Activated CD8-positive, alpha-beta memory T cell treated with anti-CD3 and anti-CD28 coated beads, Interleukin-2, amount 50 U/mL, for 24 hours (primary cell): Measurements from ENCODE around the gene TMEM235.
"Not testable (repeated sequence)": the region's sequence is repeated elsewhere in the genome, so short reads cannot be mapped to it uniquely, and the experiment has no call there.

Source experiments
- DNase-seq: peaks from one replicate; pipeline ENCODE4 v3.0.0-alpha.2; 2020; ENCODE audit errors: extremely low read depth

The TMEM235 gene

GRCh38 chr17:78238823-78239488 lies 7.5 kb downstream of the TMEM235 start:
- no peak for DNase-seq

- no peak for DNase-seq
These were observed 8.1 kb downstream of the TMEM235 start for GRCh38 chr17:78239489-78239931.

GRCh38 chr17:78240012-78240655 lies 8.7 kb downstream of the TMEM235 start:
- DNase-seq: no peak

DNA sequence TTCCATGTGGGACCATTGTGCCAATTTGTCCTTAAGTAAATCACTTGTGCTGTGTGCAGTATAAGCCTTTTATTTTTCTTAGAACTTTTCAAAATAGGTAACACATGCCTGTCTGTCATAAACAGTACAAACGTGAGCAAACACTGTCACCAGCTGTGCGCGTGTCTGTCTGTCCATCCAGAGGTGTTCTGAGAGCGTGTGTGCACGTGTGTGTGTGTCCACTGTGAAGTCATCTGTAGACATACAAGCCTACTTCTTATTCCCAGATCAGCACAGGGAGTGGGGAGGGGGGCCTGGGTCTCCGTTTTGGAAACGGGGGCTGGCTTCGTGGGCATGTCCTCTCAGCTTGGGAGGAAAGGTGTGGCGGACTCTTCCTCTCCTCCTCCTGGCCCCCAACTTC lies 9.4 kb downstream of the TMEM235 start:
- DNase-seq: no peak

- DNase-seq: no peak
These were observed 10.0 kb downstream of the TMEM235 start for GRCh38 chr17:78241277-78242023.

DNA sequence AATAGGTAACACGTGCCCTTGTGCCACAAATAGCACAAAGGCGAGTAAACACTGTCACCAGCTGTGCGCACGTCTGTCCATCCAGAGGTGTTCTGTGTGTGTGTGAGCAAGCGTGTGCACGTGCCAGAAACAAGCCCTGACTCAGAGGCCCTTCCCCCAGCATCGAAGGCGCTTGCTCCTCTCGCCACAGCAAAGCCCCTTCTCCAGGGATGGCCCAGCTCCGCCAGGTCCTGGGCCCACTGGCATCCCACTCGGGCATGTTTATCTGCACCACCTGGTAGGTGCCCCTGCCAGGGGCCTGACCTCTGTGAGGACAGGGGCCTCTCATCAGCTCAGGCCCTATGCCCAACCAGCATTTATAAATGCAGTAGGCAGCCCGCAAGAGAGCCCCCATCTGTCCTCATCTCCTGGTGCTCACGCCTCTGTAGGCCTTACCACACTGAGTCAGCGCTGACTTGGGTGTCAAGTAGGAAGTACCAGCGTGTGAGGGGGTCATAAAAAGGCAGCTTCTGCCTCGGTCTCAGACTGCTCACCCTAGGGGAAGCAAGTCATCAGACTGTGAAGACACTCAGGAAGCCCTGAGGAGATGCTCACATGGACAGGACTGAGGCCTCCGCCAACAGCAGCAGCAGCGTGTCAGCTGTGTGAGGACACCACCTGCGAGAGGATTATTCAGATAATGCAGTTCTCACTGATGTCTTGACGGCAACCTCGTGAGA lies 10.8 kb downstream of the TMEM235 start:
- DNase-seq: no peak

DNA sequence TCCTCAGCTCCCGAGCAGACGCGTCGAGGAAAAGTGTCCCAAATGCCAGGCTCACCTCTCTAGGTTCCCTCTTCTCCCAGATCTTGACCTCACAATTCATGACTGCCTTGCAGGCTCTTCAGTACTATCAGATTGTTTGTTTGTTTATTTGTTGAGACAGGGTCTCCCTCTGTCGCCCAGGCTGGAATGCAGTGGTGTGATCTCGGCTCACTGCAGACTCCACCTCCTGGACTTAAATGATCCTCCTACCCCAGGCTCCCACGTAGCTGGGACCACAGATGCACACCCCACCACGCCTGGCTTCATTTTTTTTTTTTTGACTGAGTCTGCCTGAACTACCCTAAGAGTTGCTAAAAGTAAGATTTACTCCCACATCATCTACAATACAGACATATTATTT lies 15.9 kb downstream of the TMEM235 start:
- DNase-seq: no peak

DNA sequence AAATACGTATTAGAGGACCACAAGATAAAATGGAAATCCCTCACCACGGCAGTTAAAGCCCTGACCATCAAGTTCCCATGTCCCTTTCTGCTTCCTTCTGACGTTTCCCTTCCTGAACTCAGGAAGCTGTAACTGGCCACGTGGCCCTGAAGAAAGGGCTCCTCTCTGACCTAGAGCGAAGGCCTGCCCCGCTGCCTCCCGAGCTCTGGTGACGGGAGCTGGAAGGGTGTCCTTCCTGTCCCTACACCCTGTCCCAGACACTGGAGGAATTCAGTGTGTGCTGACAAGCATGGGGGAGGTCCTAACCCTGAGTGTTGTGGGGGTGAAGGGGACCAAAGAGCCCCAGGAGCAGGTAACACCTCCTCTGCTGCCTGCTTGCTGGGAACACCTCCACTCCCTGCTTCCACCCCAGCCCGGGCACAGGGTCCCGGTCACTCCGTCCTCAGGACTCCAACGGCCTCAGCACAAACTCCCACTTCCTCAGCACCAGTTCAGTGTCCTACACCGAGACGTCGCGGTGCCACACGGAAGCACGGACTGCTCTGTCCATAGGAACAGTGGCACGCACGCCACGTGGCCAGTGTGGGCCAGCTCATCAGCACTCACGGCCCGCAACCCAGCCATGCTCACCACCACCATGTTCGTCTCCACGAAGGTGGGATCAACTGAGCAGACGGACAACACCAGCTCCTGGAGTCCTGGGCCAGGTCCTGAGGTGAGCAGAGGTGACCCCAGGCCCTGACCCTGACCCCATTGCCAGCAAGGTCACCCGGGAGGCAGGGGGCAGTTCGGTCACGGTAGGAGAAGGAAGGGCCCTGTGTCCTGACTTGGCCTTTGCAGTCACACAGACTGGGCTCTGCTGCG lies 16.9 kb downstream of the TMEM235 start:
- DNase-seq: no peak

- DNase-seq: no peak
These were observed 17.8 kb downstream of the TMEM235 start for GRCh38 chr17:78249074-78249817.

DNA sequence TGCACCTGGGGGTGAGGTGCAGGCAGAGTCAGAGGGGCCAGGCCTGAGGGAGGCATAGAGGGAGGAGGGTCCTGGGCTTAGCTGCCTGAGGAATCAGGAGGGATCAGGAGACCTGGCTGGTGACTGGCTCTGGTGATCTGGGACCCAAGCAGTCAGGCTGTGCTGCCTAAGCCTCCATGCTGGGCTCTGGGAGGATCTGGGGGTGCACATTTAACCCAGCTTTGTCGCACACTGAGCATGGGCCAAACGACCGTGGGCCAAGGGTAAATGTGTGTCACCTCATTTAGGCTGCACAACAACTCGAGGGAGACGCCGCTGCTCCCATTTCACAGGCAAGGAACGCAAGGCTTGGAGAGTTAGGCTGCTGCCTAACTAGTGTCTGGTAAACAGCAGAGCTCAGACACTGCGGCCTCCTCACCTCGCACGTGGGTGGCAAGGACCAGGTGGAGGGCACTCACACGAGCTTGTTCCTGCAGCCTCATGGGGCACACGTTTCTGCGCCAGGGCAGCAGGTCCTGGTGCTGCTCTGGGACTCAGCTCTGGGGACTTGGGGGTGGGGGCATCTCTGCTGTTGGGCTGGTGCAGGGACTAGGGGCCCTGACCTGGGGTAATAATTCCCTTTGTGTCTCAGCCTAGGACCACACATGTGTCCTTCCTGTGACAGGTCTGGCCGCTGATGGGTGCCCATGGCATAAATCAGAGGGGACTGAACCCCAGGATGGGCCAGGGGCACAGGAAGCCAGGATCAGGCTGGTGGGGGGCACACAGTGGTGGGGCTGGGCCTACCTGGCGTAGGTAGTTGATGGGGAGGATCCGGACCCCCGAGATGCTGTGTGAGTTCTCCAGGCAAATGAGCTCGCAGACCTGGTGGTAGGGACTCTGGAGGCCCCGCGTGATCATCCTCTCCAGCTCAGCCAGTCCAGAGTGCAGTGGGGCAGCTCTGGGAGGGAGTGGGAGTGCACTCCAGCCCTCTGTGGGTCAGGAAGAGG lies 18.7 kb downstream of the TMEM235 start:
- DNase-seq: no peak

DNA sequence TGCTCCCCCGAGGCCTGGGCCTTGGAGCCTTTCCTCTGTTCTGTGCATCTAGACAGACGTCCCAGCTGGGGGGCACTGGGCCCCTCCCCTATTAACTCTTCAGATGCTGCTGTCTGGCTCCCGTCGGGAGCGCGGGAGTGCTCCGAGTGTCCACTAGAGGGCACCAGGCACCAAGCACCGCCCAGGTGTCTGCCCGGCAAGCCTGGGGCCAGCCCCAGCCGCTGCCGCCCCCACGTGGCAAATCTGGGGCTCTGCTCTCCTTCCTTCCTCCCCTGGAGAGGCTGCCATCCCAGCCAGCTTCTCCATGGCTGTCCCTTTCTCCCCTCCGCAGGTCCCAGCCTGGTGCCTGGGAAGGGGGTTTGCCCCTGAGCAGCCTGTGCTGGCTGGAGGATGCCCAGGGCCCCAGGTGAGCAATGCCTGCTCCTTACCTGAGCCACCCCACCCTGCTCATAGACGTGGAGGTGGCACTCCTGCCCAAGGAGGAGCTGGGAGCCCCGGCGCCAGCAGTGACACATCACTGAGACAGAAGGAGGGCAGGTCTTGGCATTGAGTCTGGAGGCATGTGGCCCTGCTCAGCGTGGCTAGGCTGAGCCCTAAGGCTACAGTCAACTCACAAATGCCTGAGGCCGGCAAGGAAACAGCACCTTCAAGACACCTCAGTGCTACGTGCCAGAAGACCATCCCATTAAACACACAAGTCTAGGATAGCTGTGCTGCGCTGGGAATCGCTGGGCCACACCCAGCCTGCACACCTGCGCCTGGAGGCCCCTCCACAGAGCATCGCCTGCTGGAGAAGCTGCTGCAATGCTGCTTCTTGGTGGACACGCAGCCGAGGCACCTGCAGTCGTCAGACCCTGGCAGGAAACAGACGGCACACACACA lies 19.7 kb downstream of the TMEM235 start:
- DNase-seq: peak; percentile 60

DNA sequence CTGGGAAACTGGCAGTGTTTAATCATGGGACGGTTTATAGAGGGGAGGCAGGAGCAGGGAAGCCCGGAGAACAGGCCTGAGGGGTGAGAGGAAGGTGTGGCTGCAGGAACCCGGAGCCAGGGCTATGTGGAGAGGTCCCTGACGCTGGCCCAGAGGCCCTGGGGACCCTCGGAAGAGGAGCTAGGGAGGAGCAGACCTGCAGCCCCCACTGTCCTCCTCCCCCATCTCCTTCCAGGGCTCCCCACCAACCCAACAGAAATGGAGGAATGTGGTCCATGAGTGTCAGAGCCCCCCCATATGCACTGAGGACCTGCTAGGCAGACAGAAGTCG lies 20.3 kb downstream of the TMEM235 start:
- DNase-seq: no peak

DNA sequence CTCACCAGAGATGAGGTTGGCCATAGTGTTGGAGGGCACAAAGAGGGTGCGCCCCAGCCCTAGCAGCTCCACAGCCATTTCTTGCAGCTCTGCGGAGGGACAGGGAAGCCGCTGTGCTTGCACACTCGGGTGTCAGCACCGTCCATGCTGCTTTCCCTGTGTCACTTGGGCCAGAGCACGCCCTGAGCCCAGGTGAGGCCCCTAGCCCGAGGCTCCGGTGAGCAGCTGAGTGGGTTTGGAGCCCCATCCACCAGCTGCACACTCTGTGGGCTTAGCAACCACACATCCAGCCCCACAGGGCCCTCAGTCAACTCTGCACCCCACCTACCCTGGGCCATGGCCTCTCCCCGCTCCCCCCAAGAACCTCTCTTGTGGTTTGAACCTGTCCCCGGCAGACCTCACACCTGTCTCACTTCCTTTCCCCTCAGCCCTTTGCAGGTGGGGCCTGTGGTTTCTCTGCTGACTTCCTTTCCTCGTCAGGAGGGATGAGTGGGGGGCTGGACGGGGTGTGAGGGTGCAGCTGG lies 20.7 kb downstream of the TMEM235 start:
- no peak for DNase-seq

DNA sequence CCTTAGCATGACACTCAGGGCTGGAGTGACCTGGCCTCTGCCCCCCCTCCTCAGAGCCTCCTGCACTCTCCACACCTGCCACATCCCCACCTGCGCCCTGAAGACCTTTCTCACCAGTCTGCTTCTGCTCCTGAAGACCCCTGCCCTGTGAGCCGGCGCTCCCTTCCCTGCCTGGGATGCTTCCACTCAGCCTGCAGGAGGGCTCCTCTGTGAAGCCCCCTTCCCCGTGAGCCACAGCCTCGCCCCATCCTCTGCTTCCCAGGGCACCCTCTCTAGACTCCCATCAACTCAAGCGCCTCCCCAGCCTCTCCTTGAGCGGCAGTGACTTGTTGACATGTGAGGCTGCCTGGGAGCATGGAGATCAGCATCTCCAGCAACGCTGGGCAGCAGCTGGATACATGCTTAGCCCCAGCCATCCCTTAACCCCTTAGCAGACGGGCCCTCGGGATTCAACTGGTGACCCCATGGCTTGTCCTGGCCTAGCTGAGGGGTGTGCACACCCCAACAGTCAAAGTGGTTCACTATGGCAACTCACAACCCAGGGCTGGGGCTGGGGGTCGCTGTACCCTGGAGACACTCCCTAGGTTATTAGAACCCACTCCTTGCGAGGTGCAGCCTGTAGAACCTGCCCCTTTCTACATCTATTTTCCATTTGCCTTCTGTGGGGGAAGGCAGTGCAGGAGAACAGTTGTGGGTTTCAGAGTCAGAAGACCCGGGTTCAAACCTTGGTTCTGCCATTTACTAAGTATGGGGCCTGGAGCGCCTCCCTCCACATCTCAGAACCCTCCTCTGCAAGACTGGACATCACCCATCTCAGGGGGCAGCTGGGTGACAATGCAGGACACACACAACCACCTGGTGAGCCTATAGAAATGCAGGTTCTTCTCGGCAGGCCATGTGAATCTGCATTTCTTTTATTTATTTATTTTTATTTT lies 21.5 kb downstream of the TMEM235 start:
- DNase-seq: no peak

DNA sequence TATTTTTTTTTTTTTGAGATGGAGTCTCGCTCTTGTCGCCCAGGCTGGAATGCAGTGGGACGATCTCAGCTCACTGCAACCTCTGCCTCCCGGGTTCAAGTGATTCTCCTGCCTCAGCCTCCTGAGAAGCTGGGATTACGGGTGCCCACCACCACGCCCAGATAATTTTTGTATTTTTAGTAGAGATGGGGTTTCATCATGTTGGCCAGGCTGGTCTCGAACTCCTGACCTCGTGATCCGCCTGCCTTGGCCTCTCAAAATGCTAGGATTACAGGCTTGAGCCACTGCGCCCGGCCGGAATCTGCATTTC lies 22.2 kb downstream of the TMEM235 start:
- DNase-seq: not testable (repeated sequence)

- peak; percentile 45 for DNase-seq
These were observed 22.7 kb downstream of the TMEM235 start for GRCh38 chr17:78253946-78254672.
